GM10266 (cell line): ENCODE data around the gene PKN3.

Source experiments
- DNase-seq: peaks from one replicate; pipeline ENCODE4 v3.0.0; 2012; ENCODE audit errors: extremely low spot score
- CTCF ChIP-seq: IDR thresholded peaks from 2 replicates; pipeline ENCODE4 v1.5.1; 2012; ENCODE audit warnings: mild to moderate bottlenecking, low read depth; ENCODE audit not compliant: control insufficient read depth, insufficient read depth; ENCODE audit errors: missing control alignments

The PKN3 gene

GRCh38 chr9:128714586-128715435, 12.5 kb downstream of the PKN3 start:
- no peak for DNase-seq
- no peak for TF ChIP-seq CTCF

GRCh38 chr9:128715436-128715750, 13.1 kb downstream of the PKN3 start:
- DNase-seq, result no peak
- TF ChIP-seq CTCF, result no peak

DNA sequence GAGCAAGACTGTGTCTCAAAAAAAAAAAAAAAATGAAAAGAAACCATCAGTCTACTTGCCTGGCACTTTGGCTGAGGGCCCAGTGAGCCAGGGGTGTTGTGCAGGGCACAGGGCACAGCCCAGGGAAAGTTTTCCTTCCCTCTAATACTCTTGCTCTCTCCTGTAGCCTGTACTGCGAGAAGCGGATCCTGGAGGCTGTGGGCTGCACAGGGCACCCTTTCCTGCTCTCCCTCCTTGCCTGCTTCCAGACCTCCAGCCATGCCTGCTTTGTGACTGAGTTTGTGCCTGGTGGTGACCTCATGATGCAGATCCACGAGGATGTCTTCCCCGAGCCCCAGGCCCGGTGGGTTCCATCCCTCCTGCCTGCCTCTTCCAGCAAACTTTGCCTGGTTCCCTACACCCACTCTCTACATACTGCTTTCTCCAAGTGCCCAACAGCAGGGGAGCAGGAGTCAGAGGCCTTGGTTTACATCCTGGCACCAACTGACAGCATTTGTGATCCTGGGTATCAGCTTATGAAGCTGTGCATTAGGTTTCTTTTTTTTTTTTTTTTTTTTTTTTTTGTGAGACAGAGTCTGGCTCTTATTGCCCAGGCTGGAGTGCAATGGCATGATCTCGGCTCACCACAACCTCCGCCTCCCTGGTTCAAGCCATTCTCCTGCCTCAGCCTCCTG, 14.4 kb downstream of the PKN3 start:
- TF ChIP-seq CTCF, result no peak
- DNase-seq, result no peak

GRCh38 chr9:128718047-128718446, 15.7 kb downstream of the PKN3 start:
- no peak for DNase-seq

GRCh38 chr9:128718475-128718874, 16.2 kb downstream of the PKN3 start:
- no peak for TF ChIP-seq CTCF
- no peak for DNase-seq

More at GRCh38 chr9:128718047-128718446, 15.7 kb downstream of the PKN3 start:
- no peak for TF ChIP-seq CTCF

GRCh38 chr9:128719919-128720605, 17.8 kb downstream of the PKN3 start:
- TF ChIP-seq CTCF, result no peak

More at GRCh38 chr9:128719919-128720605, 17.8 kb downstream of the PKN3 start:
- no peak for DNase-seq
